Astrocyte of the hippocampus (primary cell): Measurements from ENCODE around the gene SPACA4.
A peak's percentile ranks its signal among the peaks of the same experiment; 100 is the strongest.

ENCODE experiments used
- DNase-seq: peaks from one replicate; pipeline ENCODE4 v3.0.0; 2011; ENCODE audit warnings: low read depth, low spot score

SPACA4 gene

GRCh38 chr19:48596679-48597465, 9.7 kb upstream of the SPACA4 start:
- no peak for DNase-seq

- DNase-seq: no peak
Observed at GRCh38 chr19:48598996-48599700, 7.4 kb upstream of the SPACA4 start.

- DNase-seq: no peak
Observed at GRCh38 chr19:48600679-48601417, 5.7 kb upstream of the SPACA4 start.

GRCh38 chr19:48603001-48603400, 3.5 kb upstream of the SPACA4 start:
- no peak for DNase-seq

- no peak for DNase-seq
Observed at GRCh38 chr19:48603449-48603848, 3.1 kb upstream of the SPACA4 start.

GRCh38 chr19:48603850-48604249, 2.7 kb upstream of the SPACA4 start:
- no peak for DNase-seq

- no peak for DNase-seq
Observed at GRCh38 chr19:48607359-48607755, 815 bp downstream of the SPACA4 start.

GRCh38 chr19:48608798-48609263, 2.3 kb downstream of the SPACA4 start:
- peak; percentile 61 for DNase-seq

GRCh38 chr19:48609571-48610108, 3.1 kb downstream of the SPACA4 start:
- no peak for DNase-seq

- DNase-seq: no peak
Observed at GRCh38 chr19:48611872-48612271, 5.3 kb downstream of the SPACA4 start.

- peak; percentile 25 for DNase-seq
Observed at GRCh38 chr19:48613024-48613851, 6.7 kb downstream of the SPACA4 start.

- no peak for DNase-seq
Observed at GRCh38 chr19:48613852-48614435, 7.4 kb downstream of the SPACA4 start.

GRCh38 chr19:48614436-48615230, 8.1 kb downstream of the SPACA4 start, which contains the start of gene FAM83E:
FAM83E (minus strand) TSS chr19:48615076; CDS start chr19:48613372, 1,704 bp downstream.
- peak; percentile 28 for DNase-seq

- no peak for DNase-seq
Observed at GRCh38 chr19:48615231-48616040, 8.9 kb downstream of the SPACA4 start.

GRCh38 chr19:48616041-48616436, 9.5 kb downstream of the SPACA4 start:
- no peak for DNase-seq

- no peak for DNase-seq
Observed at GRCh38 chr19:48616491-48617056, 10.0 kb downstream of the SPACA4 start.

- peak; percentile 76 for DNase-seq
Observed at GRCh38 chr19:48617146-48617937, 10.8 kb downstream of the SPACA4 start.
